ENCODE results near the gene RAMP1.

- TF ChIP-seq CTCF (IDR thresholded peaks at IDR 0.05; ENCODE audit: insufficient read depth, low read length, poor library complexity, severe bottlenecking) = no peak
- no peak for TF ChIP-seq EZH2phosphoT487 (conservative IDR thresholded peaks at IDR 0.05; ENCODE audit: low read length)
These were observed 3.7 kb downstream of the RAMP1 start for GRCh38 chr2:237863102-237863511.

Data from SU-DHL-6 (cell line).